IPS-NIHi11 (cell line): ENCODE results near the gene NOSTRIN.

Experiments
- DNase-seq: peaks from one replicate; pipeline ENCODE4 v3.0.0; 2012; ENCODE audit warnings: mixed read lengths, low spot score

Gene NOSTRIN

GRCh38 chr2:168884975-168885374 lies 82.5 kb downstream of the NOSTRIN start:
- DNase-seq, result no peak

GRCh38 chr2:168889635-168890005 lies 87.2 kb downstream of the NOSTRIN start:
- no peak for DNase-seq

DNA sequence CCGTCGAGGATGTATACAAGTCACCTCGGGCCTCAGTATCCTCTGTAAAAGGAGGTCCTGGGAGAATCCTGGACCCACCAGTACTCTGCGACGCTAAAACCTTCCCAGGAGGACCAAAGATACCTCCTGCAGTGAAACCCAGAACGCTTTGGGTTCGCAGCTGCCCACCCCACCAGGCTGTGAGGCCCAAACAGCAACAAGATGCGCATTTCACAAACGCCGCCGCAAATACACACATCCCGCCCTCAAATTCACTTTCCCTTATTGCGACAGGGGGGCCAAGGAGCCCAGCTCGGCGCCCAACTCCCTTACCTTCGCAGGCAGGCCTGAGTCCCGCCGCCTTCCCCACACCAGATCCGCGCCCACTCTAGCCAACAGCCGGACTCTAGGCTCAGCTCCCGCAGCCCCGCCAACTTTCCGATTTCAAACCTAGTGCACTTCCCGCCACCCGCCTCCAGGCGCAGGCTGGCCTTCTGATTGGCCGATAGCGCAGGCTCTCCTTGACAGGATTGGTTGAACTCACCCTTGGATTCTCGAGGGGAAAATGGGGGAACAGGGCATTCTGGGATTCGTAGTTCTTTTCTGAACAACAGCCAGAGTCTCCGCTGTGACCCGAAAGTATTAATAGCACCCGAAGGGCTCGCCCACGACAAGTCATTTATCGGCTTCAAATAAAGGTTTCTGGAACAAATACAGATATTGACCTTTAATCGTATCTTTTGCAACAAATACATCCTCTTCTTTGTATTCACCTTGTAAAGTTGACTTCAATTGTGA lies 87.8 kb downstream of the NOSTRIN start, which contains the start of gene SPC25:
TSS of gene SPC25 (minus strand) at position 425 of the 777 bp plus-strand sequence. CDS start 911 bp downstream, outside the sequence.
- peak; percentile 97 for DNase-seq

GRCh38 chr2:168892327-168892726 lies 89.9 kb downstream of the NOSTRIN start:
- no peak for DNase-seq

DNA sequence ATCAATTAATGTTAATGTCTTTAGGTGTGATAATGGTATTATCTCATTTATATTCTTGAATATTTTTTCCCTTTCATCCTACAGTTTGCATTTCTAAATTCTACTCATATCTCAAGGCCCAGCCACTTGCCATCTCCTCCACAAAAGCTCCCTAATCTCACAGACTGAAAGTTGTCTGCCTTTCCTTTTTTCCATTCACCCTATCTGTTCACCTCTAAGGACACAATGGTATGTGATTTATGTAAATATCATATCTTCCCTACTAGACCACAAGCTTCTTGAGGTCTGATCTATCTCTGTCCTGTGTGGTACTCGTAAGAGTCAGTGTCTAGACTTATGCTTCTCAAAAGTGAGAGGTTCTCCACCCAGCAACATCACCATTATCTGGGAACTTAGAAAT lies 91.7 kb downstream of the NOSTRIN start:
- DNase-seq, result no peak

DNA sequence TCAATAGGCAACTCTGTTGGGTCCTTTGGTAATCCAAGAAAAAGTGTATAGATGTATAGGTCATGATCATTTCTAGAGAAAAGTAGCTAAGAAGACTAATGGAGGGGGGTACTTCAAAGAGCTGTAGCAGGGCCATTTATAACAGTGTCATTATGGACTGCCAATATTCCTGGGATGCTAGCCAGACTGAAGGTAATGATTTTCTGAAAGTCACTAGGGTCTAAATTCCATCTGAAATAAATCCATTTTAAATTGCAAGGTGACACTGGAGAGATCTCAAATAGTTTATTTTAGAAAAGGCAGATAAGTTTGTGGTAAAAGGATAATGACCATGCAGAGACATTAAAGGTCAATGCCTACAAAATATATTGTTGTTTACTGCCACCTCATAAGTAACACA lies 92.3 kb downstream of the NOSTRIN start:
- no peak for DNase-seq

DNA sequence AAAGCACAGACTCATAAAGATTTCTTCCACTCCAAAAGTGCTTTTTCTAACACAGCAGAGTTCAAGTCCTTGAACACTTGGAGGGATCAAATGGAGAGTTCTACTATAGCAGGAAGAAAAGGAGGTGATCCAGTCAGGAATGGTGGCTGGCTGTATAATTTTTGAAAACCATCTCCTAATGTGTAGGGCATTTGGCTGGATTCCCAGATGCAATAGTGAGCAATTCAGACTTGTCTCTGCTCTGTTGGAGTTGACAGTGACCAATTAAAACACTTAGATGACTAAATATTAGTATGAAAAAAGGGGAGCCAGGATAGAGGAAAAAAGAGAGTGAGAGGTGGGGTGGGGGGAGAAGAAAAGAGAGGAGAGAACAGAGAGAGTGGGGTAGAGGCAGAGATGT lies 93.3 kb downstream of the NOSTRIN start:
- no peak for DNase-seq

- DNase-seq, result no peak
Observed at GRCh38 chr2:168896783-168897182, 94.3 kb downstream of the NOSTRIN start.

GRCh38 chr2:168897449-168897848 lies 95.0 kb downstream of the NOSTRIN start:
- DNase-seq, result no peak

GRCh38 chr2:168901003-168901402 lies 98.6 kb downstream of the NOSTRIN start, which contains the start of gene G6PC2:
Gene G6PC2, plus strand, starts transcription at chr2:168901291. Its CDS starts 41 bp downstream, at chr2:168901332.
- DNase-seq, result no peak

- DNase-seq, result no peak
Observed at GRCh38 chr2:168903888-168904287, 101.5 kb downstream of the NOSTRIN start.

GRCh38 chr2:168904358-168904757 lies 101.9 kb downstream of the NOSTRIN start:
- no peak for DNase-seq

GRCh38 chr2:168907940-168908662 lies 105.7 kb downstream of the NOSTRIN start:
- DNase-seq, result no peak

GRCh38 chr2:168910330-168910729 lies 107.9 kb downstream of the NOSTRIN start:
- no peak for DNase-seq

DNA sequence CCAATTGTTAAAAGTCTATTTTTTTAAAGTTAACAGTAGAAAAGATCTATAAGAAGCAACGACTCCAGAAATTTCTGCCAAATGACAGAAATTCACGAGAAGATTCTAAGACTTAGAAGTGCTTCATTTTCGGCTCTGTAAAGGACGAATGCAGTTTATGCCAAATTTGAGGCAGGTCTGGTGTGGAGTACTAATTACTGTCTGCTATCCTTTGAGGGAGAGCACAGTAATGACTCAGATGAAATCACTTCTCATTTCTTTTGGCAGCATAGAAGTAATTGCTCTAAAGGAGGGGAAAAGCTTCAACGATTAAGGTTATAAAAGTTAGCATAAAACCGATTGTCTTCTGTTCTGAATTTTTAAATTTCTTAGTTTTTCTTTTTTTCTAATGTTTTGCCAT lies 110.0 kb downstream of the NOSTRIN start:
- DNase-seq, result no peak

DNA sequence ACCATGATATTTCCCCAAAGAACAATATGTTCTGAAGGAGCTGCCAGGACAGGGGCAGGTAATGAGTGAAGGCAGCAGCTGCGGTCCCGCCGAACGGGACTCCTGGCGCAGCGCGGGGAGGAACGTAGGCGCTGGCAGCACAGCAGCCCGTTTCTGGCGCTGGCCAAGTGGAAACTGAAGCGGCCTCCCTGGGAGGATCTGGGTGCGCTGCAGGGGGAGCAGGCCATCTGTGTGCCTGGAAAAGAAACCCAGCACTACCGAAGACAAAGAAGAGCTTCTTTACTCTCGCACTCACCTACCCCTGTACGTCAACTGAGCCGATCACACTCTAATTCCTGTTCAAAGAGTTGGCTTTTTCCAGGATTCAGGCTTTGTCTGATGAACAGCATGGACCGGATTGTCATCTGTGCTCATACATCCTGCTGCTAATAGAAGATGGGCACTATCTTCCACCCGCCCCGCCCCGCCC lies 110.5 kb downstream of the NOSTRIN start:
- peak; percentile 30 for DNase-seq

DNA sequence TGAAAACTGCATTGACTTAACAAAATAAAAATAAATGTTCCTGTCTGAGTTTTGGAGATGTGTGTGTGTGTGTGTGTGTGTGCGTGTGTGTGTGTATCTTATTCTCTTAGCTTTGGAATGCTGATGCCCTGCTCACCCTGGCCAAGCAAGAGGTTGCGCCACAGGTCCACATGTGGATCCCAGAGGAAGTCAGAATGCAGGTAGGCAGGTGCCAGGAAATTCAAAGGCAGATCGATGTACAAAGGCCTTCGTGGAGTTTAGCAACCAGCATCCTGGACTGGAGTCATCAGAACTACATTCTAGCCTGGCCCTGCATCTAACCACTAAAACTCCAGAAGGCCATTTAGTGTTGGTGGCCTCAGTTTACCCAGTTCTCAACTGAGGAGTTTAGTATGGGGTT lies 111.1 kb downstream of the NOSTRIN start:
- DNase-seq, result no peak
